ENCODE results near the gene NCAPD3.
"Not testable (repeated sequence)": the region's sequence is repeated elsewhere in the genome, so short reads cannot be mapped to it uniquely, and the experiment has no call there.

The NCAPD3 gene

GRCh38 chr11:134226806-134227325, 3.1 kb upstream of the NCAPD3 start:
- no peak for DNase-seq

- DNase-seq = peak; percentile 17 to 49
These were observed 1.2 kb upstream of the NCAPD3 start for GRCh38 chr11:134224710-134225664.

GRCh38 chr11:134223121-134223520, 646 bp downstream of the NCAPD3 start:
- no peak for DNase-seq

GRCh38 chr11:134216816-134217215, 7.0 kb downstream of the NCAPD3 start:
- DNase-seq = no peak

GRCh38 chr11:134215836-134216235, 7.9 kb downstream of the NCAPD3 start:
- no peak for DNase-seq

GRCh38 chr11:134207538-134208239, 16.1 kb downstream of the NCAPD3 start:
- peak; percentile 59 to 75 for DNase-seq

DNA sequence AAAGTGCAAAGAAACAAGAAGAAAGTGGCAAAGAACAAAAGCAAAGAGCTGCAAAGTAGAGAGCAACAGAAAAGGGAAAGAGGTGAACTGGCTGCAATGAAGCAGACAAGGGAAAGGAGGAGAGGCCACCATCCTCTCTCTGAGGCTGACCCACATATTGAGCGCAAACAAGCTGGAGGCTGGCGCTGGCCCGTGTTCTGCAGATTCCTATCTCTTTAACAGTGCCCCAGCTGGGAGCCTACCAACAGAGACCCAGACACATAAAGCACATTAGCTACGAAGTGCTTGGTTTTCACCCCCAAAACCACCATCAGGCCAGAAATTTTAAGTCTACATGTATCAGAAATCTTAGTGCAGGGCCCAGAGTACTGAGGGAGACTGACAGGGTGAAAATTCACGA, 17.6 kb downstream of the NCAPD3 start:
- DNase-seq = no peak

- no peak for DNase-seq
These were observed 18.0 kb downstream of the NCAPD3 start for GRCh38 chr11:134205729-134206128.

DNA sequence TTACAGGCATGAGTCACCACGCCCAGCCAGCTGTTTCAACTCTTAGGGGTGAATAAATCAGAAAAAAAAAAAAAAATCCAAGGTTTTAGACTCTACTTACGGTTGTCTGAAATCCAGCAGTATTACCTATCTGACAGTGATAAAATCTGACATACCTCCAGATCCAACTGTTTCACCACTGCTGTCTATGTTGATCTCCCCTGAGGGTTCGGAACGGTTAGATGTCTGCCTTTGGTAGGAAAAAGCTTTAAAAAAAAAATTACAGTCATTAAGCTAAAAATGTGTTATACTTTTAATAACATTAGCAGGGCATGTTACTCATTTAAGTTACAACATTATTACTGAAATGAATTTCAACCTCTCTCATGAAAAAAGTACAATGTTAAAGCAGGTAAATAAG, 21.1 kb downstream of the NCAPD3 start:
- no peak for DNase-seq

DNA sequence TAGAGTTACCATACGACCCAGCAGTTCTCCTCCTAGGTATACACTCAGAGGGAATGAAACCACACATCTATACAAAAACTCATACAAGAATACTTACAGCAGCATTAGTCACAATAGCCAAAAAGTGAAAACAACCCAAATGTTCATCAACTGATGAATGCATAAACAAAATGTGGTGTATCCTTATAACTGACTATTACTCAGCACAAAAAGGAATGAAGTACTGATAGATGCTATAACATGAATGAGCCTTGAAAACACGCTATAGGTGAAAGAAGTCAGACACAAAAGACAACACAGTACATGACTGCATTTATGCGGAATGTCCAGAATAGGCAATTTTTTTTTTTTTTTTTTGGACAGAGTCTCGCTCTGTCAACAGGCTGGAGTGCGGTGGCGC, 23.1 kb downstream of the NCAPD3 start:
- no peak for DNase-seq

- no peak for DNase-seq
These were observed 24.2 kb downstream of the NCAPD3 start for GRCh38 chr11:134199531-134199930.

GRCh38 chr11:134196756-134197155, 27.0 kb downstream of the NCAPD3 start:
- peak in 1 of 2 donors; percentile 35 for DNase-seq

- not testable (repeated sequence) for DNase-seq
These were observed 35.7 kb downstream of the NCAPD3 start for GRCh38 chr11:134188092-134188491.

DNA sequence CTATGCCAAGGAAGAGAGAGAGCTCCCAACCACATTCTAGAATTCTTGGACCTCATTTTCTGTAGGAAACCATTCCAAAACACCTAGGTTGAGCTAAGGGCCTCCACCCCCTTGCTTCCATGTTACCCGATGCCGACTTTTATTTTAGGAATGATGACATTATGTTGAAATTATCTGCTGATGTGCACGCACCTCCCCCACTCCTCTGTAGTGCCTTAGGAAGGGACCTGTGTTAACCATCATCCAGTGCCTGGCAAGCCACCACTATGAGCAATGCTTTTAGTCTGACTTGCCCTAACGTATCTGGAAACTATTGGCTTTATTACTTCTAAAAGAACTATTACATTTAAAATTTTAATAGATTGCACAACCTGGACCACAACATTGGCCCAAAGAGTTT, 42.1 kb downstream of the NCAPD3 start:
- DNase-seq = no peak

DNA sequence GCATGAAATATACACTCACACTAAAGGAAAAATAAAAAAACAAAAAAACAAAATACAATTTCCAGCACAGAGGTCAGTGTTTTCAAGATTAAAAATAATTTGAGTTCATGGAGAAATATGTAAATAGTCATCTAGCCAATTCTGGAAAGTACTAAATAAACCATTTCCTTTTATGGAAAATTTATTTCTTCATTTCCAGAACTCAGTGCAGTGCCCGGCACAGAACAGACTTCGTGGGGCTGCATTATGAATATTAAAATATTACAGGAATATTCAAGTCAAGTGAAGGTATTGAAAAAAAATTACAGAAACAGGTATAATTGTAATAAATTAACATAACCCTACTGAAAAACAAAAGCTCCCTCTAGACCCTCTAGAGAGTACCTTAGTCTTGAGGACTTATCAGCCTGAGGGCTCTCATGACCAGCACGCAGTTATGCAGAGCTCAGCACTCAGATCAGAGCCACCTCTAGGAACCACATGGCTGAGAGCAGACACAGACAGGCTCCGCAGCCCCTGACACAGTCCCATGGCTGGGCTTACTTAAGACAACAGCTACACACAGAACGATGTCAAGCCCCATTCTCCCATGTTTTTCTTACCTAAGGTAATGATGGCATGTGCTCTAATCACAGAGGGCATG, 45.6 kb downstream of the NCAPD3 start:
- DNase-seq = no peak

DNA sequence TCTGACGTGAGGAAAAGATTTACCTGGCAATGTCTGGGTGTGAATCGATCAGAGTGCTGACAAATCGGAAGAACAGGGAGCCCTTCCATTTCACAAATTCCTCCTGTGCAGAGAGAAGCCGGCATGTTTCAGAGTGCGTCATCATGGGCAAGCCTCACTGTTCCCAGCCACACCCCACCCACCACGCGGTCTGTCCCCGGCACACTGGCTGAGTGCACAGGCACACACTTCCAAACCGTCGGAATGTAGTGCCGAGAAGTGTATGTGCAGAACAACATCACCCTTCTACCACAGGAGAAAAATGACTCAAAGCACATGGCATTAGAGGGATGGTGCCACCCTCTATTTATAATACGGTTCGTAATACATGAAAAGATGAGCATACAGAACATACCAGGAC, 47.5 kb downstream of the NCAPD3 start:
- DNase-seq = no peak

- no peak for DNase-seq
These were observed 50.5 kb downstream of the NCAPD3 start for GRCh38 chr11:134173296-134173695.

DNA sequence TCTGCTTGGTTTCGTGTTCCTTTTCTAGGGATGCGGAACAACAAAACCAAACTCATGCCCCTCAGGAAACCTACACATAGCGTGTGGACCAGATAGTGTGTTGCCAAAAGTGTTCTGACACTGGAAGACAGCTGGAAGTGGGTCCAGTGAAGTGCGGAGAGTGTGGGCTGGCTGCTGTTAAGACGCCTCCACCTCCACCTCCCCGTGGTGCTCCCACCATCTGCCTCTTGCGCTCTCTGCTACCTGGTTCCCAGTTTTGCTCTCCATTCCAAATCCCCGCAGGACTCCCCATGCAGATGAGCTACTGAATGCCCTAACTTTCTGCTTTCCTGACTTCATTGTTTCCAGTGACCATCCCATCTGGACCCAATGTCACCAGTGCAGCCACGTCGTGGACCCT, 51.8 kb downstream of the NCAPD3 start:
- DNase-seq = no peak

DNA sequence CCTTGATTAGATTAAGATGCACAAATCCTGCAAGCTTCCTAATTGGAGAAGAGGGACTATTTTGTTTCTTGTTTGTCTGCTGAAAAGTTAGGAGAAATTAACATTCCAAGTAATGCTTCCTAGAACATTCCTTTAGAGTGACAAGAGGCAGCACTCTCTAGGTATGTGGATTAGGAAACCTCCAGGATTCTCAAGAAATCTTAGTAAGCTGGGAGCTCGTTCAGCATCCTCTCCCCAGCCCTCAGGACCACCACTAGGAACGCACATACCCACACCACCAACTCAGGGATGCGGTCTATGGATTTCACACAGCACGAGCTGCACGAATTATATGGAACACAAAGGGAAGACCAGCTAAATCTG, 52.9 kb downstream of the NCAPD3 start:
- DNase-seq = no peak

DNA sequence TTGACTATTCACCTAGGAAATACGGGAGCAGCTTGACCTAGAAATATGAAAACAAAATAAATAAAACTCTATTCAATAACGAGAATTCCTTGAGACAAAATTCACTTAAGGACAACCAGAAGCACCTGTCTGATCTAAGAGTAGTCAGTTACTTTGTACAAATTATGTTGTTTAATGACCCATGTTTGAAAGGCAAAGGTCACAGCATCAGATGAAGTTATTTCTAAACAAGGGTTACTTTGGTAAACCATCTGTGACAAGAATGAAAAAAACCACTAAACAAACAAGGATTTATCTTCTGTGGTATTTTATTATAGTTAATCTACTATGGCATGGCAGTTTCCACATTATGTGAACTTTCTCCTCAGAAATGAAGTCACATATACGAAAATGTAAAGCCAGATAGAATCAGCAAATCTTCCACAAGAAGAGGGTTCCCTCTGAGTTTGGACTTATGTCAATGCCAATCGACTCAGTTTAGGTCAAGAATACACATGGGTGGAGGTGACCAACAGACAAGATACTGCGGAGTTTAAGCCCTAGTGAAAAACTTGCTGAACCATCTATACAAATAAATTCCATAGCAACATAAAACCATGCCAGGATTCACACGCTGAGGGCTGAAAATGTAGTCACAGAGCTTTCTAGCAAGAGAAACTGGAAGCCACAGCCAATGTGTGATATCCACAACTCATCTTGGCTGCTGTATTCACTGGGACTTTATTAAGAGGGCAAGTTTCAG, 53.4 kb downstream of the NCAPD3 start:
- DNase-seq = no peak

- DNase-seq = no peak
These were observed 59.0 kb downstream of the NCAPD3 start for GRCh38 chr11:134164490-134165370.

DNA sequence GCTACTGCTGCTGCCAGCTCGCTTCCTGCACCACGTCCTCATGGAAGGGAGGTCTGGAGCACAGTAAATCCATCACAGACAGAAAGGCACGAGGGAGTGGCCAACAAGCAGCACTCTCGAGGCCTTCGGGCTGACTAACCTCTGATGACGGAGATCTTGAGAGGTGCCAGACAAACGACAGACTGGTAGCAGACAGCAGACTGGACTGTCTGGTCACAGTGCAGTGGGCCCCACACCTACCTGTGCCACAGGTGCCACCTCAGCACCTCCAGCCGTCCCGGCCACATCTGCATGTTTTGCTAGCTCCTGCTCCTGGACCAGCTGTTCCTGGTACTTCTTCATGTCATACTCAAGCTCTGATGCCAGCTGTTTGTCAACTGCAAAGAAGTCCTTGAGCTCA, 64.1 kb downstream of the NCAPD3 start:
- DNase-seq = no peak
